Glomerular visceral epithelial cell (primary cell): ENCODE measurements around the gene PHF2.

ENCODE experiments used
- DNase-seq: peaks from one replicate; pipeline ENCODE4 v3.0.0-alpha.2; 2016; ENCODE audit errors: extremely low spot score

The PHF2 gene

DNA sequence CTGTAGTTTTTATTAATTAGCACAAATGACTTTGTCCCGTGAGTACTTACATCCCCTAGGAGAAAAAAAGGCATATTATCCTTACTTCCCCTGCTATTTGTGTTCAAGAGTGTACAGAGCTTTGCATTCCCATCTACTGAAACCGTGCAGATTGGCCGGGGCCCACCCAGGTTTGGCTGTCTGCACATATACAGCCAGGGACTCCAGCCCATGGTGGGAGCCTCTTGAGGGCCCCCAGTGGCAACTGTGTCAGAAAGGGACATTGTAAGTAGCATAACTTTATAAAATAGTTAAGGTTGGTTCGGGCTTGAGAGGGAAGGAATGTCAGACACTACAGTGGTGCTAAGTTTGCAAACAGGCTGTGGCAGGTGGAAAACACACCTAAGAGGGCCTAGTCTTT is 24.7 kb downstream of the PHF2 start:
- DNase-seq = no peak

DNA sequence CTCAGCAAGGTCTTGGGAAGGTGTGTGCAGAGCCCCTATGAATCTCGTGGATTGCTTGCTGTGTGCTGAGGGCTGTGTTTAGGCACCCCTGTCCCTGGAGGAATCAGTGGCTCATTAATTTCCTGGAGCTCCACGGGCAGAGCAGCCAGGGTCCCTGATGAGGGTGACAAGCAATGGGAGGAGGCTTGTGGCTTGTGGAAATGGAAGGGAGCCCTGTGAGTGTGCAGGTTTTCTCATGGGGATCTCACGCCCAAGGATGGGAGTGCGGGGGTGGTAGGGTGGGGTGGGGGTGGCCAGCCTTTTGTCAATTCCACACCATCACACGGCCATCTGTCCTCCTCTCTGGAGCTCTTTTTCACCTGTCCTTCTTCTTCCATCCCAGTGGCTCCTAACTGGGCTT is 25.3 kb downstream of the PHF2 start:
- DNase-seq = no peak

DNA sequence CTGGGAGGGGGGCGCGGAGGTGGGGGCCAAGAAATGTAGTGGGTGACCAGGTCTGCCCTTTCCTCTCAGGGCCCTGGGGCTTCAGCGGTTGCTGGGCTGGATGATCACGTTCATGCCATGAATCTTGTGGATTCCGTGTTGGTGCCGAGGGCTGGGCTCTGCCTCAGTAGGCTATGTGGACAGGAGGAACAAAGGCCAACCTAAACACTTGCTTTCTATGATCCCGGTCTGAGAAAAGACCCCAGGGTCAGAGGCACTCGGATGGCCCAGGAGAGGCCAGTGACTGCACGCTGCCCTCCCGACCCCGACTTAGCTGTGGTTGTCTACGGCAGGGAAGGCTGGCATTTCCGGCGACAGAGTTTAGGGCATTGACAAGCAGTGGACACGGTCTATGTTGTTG is 26.6 kb downstream of the PHF2 start:
- DNase-seq = no peak

DNA sequence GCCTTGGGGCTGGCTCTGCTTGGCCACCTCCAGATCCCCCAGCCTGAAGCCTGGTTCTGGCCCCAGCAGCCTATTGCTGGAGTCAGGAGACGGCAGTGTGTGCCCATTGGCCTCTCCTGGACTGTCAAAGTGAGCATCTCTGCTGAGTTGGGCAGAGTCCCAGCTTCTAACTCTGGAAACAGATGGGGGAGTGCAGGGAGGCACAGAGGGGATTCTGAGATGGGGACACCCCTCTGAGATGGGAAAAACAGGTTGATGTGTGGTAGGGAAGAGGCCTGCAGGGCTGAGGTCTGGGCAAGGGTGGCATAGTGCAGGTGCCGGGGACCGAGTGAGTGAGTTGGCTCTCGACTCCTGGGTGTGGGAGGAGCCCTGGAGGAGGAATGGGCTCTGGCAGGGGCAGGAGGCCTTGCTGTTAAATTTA is 27.5 kb downstream of the PHF2 start:
- no peak for DNase-seq

DNA sequence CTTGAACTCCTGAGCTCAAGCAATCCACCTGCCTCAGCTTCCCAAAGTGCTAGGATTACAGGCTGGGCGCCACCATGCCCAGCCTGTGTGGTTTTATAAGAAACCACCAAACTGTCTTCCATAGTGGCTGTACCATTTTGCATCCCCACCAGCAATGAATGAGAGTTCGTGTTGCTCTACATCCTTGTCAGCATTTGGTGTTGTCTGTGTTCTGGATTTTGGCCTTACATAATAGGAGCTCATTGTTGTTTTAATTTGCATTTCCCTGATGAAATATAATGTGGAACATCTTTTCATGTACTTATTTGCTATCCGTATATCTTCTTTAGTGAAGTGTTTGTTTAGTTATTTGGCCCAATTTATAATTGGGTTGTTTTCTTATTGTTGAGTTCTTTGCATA is 29.8 kb downstream of the PHF2 start:
- DNase-seq = no peak

DNA sequence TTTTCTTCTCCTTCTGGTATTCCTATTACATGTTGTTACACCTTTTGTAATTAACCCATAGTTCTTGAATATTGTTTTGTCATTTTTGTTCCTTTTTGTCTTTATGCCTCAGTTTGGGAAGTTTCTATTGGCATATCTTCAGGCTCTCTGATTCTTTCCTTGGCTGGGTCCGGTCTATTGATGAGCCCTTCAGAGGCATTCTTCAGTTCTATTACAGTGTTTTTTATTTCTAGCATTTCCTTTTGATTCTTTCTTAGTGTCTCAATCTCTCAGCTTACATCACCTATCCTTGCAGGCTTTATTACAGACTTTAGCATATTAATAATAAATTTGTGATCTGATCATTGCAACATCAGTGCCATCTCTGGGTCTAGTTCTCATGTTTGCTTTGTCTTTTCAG is 33.8 kb downstream of the PHF2 start:
- no peak for DNase-seq

DNA sequence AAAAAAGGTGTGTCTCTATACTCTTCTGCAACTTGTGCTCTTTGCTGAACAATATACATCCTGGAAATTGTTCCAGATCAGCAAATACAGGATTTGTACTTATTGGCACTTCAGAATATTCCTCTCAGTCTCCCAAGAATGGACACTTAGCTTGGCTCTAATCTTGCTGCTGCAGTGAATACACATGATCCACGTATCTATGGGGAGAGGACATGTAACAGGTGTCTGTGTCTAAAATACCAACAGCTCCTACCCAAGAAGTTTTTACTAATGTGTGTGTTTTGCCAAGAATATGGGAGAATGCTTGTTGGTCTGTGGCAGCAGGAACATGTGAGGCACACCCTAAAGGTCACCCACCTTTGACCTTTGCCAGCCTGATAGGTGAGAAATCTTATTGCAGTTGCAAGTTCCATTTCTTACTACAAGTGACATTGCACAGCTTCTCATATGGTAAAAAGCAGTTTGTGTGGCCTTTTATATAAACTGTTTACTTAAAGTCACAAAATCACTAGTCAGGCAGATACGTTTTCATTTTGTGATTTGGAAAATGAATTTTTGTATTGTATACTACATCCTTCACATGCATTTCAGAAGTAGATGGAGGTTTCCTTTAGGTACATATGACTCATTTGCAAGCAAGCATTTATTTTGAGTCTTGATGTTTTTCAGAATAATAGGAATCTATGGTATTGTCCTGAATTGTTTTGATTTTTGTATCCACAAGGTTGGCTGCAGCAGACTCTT is 35.8 kb downstream of the PHF2 start:
- no peak for DNase-seq

DNA sequence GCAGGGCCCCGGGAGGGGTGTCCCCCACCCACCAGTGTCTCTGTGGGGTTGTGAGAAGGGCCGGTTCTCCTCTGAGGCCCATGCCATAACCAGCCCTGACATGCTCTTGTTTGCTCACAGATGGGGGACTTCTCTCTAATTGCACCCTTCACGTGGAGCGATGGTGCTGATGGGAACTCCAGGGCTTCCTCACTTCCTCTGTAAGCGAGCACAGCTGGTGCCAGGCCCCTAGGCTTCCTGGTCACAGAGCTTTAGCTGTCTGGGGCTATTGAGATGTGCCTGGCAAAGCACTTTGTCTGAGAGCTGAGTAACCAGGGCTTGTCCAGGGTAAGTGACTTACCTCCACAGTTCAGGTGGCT is 36.4 kb downstream of the PHF2 start:
- no peak for DNase-seq

DNA sequence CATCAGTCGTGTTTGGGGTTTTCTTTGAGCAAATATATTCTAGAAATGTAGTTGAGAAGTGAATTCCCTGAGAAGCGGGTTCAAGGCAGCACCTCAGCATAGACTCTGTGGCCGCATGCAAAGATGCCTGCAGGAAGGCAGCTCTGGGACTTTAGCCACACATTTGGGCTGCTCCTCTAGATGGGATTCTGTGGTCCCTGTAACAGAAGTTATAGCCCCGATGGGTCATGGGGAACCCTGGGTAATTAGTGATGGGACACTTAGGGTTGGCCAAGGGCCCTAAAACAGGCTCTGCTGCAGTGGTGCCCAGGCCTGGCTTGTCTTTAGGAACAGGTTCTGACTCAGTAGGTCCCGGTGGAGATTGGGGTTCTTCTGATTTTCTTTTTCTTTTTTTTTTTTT is 36.8 kb downstream of the PHF2 start:
- no peak for DNase-seq

DNA sequence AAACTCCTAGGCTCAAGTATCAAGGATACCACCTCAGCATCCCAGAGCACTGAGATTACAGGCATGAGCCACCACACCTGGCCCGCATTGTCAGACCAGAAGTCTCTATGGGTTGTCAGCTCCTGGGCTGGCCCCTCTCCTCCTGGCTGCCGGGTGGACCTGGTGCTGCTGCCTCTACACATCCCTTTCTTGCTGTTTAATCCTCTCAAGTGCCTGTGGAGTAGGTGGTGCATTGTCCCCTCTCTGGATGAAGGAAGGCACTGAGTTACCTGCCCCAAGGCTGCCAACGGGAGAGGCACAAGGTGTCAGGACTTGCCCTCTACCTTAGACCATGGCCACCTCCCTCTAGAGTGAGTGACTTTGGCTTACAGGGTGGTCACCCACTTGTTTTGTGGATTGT is 37.4 kb downstream of the PHF2 start:
- no peak for DNase-seq

DNA sequence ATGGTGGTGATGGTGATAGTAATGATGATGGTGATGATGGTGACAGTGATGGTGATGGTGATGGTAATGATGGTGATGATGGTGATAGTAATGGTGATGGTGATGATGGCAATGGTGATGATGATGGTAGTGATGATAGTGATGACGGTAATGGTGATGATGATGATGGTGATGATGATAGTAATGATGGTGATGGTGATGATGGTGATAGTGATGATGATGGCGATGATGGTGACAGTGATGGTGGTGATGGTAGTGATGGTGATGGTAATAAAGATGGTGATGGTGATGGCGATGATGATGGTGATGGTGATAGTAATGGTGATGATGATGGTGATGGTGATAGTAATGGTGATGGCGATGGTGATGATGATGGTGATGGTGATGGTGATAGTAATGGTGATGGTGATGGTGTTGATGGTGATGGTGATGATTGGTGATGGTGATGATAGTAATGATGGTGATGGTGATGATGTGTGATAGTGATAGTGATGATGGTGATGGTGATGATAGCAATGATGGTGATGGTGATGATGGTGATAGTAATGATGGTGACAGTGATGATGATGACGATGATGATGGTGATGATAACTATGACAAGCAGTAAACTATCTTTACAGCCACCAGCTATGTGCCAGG is 38.6 kb downstream of the PHF2 start:
- DNase-seq = no peak

DNA sequence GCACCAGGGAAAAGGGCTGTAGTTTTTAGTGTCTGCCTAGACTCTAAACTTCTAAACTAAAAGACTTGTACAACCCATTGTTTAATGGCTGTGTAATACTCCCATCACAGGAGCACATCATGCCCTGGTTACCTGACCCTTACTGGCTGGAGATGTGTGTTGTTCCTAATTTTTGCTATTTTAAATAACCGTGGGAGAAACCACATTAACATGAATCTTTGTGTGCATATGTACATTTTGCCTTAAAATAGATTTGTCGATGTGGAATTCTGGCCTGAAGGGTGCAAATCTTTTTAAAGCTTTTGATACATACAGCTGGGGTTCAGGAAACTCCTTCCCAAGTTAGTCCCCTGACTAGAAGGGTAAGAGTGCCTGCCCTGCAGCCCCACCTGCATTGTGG is 39.7 kb downstream of the PHF2 start:
- no peak for DNase-seq

DNA sequence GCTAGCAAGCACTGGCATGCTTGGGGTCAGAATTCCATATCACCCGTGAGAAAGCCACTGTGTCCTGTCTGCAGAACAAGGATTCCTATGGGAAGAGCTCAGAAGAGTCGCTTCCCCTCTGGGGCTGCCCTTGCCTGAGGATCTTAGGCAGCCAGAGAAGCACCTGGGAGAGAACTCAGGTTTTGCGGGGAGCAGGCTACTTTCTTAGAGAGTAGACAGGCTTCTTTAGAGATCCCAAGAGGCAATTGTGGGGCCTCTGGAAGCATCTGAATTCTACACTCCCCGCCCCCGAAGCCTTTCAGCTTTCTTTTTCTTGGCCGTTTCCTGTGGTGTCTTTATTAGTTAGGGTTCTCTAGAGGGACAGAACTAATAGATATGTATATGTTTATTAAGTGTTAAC is 40.9 kb downstream of the PHF2 start:
- DNase-seq = no peak

DNA sequence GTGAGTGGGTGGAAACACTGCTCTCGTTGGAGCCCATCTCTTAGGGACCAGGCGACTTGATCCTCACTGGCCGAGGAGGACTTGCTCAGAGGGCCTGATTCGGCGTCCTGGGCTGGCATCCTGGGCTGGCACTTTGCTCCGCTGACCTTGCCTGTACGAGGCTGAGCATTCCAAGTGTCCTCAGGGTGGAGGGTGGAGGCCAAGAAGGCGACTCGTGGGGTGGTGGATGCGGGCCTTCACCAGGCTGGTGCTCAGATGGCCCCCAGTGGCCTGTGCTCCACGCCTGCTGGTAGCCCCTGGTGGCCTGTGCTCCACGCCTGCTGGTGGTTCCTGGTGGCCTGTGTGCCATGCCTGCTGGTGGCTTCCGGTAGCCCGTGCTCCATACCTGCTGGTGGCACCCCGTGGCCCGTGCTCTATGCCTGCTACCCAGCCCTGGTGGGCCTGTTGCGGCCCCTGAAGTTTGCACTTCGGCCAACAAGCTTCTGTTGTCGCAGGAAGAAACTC is 42.9 kb downstream of the PHF2 start:
- no peak for DNase-seq

DNA sequence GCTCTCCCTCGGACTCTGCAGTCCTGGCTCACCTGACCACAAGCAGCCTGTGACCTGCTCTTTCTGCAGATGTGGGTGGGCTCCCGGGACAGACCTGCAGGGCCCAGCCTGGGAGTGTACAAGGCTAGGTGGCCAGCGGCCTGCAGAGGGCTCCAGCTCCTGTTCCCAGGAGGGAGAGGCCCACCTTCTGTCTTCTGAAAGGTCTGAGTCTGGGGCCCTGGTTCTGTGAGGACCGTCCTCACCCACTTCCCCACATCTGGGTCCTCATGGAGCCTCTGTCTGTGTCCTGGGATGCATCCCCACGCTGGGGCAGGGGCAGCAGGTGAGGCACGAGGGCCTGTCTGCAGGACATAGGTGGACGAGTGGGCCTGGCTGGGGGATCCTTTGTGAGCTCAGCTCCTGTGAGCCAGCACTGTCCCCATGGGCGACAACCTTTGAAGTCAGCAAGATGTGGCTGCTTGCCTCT is 43.7 kb downstream of the PHF2 start:
- DNase-seq = no peak

DNA sequence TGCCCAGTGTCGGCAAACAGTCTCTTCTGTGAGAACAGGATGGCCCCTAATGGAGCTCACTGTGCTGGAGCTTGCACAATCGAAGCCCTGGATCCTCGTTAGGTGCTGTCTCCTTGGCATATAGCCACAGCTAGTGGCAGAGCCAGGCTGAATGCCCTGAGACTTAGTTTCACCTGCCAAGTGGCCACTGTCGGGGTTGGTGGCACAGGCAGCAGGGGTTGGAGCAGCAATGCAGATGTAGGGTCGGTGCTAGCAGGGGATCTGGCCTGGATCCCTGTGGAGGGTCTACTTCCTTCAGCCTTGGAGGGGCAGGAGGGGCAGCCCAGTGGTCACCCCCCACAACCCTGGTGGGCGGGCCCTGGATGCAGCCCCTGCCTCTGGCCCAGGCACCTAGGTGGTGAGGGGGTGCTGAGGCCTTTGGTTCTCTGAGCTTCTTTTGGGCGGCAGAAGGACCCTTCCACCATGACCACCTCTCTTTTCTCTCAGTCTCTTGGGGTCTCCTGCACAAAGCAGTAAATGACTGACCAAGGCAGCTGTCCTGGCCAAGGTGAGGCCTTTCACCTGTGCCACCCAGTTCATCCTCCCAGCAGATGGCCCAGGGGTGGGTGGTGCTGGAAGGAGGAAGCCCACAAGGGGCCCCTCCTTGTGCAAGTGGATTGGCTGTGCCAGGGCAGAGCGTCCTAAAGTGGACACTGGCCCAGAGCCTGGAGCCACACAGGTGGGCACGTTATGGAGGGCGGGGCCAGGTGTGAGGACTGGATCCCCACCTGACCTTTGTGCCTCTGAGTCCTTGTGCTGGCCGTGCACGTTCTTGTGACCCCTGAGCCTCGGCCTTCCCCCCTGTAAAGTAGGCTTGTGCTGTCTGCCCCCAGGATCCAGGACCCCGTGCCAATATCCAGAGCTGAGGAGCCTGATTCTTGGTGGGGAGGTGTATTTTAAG is 44.8 kb downstream of the PHF2 start:
- no peak for DNase-seq

DNA sequence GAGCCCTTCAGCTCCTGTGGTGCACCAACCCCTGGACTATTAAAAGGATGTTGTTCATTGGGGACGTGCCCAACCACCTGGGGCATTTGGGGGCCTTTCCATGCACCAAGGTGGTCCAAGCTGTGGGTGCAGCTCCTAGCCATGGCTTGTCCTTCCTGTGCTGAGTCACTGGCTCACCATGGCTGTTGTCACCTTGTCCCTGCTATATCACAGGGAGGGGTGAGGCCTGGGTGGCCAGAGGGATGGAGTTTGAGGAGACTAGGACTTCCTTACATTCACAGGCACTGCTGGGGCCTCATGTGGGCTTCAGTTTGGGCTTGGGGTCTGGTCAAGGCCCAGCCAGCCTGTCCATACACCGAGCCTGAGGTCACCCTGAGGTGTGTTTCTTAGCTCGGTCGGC is 45.5 kb downstream of the PHF2 start:
- DNase-seq = no peak

DNA sequence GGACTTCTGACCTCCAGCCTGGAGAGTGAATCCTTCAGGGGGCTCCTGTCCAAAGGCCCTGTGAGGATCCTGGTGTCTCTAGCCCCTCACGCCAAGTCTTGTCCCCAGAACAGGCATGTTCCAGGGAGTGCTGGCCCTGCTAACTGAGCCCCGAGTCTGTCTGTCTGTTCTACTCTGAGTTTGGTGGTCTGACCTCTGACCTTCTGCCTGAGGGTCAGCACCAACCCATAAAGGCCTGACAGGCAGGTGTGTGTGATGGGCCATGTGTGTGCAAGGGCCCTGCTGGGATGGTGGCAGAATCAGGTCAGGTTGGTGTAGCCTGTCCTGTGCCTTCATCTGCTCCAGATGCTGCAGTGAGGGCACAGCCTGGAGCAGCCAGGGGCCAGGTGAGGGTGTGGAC is 46.3 kb downstream of the PHF2 start:
- no peak for DNase-seq

DNA sequence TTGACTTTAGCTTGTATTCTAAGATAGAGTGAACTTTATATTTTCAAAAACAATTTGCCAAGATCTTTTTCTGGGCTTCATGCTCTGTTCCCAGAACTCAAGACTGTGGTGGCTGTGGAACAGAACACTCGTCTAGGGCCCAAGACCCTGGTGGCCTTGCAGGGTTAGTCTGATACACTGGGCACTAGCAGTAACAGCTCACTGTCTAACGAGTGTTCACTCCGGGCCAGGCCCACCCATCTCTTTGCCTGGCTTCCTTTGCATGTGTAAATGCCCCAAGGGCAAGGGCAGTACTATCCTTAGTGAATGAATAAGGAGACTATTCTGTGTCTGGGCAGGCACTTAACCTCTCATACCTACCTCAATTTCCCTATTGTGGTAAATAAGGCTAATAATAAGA is 47.4 kb downstream of the PHF2 start:
- no peak for DNase-seq

DNA sequence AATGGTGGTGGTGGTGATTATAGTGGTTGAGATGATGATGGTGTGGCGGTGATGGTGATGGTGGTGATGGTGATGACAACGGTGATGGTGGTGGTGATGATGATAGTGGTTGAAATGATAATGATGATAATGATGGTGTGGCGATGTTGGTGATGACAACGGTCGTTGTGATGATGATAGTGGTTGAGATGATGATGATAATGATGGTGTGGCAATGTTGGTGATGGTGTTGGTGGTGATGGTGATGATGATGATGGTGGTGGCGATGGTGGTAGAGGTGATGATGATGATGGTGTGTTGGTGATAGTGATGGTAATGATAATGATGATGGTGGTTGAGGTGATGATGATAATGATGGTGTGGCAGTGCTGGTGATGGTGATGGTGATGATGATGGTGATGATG is 48.0 kb downstream of the PHF2 start:
- DNase-seq = no peak

DNA sequence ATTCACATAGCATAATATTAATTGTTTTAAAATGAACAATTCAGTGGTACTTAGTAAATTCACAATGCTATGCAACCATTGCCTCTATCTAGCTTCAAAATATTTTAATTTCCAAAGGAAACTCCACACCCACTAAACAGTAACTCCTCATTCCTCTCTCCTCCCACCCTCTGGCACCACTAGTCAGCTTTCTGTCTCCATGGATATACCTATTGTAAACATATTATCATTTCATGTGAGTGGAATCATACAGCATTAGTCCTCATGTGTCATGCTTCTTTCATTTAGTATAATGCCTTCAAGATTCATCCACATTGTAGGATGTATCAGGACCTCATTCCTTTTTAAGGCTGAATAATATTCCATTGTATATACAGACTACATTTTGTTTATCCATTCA is 48.6 kb downstream of the PHF2 start:
- DNase-seq = no peak

DNA sequence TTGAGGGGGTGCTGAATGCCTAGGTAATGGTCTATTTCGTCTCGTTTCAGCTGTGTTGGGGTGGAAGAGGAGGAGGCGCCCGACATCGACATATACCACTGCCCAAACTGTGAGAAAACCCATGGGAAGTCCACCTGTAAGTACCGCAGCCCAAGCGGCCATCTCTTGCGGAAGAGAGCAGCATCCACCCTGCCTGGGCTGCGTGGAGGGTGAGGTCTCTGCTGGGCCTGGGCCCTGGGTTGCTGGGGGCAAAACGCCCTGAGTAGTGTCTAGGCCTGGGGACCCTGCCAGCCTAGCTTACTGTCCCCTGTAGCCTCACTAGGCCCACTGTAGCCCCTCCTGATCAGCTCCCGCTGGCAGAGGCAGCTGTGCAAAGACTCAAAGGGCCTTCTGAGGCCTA is 53.5 kb downstream of the PHF2 start:
- DNase-seq = no peak
